Neural cell (in vitro differentiated cells): ENCODE results near the gene NXPE1. TPM values are rescaled to one million over a fixed set of nuclear protein-coding genes. Genes with fewer than 3 reads are reported as not detected.

Source experiments
- H2AFZ ChIP-seq: fragments of 200-600, 300-800 bp; sonication (generic), shearing (Covaris generic); 2 replicates; pipeline ENCODE4 v1.6.0; 2014; ENCODE audit warnings: low read depth, mild to moderate bottlenecking, antibody characterized with exemption, low read length, moderate library complexity
- H3F3A ChIP-seq: fragments of 200-600 bp; shearing (Covaris generic); 2 replicates; pipeline ENCODE4 v1.6.1; 2016; ENCODE audit warnings: mild to moderate bottlenecking, moderate library complexity, mixed read lengths, antibody characterized with exemption, low read length; ENCODE audit not compliant: insufficient read depth, poor library complexity, severe bottlenecking
- H3K27ac ChIP-seq: fragments of 200-600, 300-800 bp; sonication (generic), shearing (Covaris generic); 2 replicates; pipeline ENCODE4 v1.5.1; 2014; ENCODE audit warnings: mild to moderate bottlenecking, low read length, moderate library complexity
- H3K27me3 ChIP-seq: fragments of 300-800, 200-600 bp; sonication (generic), shearing (Covaris generic); 2 replicates; pipeline ENCODE4 v1.6.0; 2014; ENCODE audit warnings: mild to moderate bottlenecking, low read depth, low read length, moderate library complexity; ENCODE audit not compliant: insufficient read depth
- H3K36me3 ChIP-seq: fragments of 300-800, 200-600 bp; sonication (generic), shearing (Covaris generic); 2 replicates; pipeline ENCODE4 v1.5.1; 2014; ENCODE audit warnings: mild to moderate bottlenecking, antibody characterized with exemption, low read length, moderate library complexity; ENCODE audit not compliant: insufficient read depth
- H3K4me2 ChIP-seq: fragments of 300-800, 200-600 bp; sonication (generic), shearing (Covaris generic); 2 replicates; pipeline ENCODE4 v1.6.0; 2014; ENCODE audit warnings: mild to moderate bottlenecking, low read length
- H3K4me3 ChIP-seq: fragments of 300-800, 200-600 bp; sonication (generic), shearing (Covaris generic); 2 replicates; pipeline ENCODE4 v1.5.1; 2014; ENCODE audit warnings: mild to moderate bottlenecking, low read length, moderate library complexity
- H3K79me2 ChIP-seq: fragments of 200-600 bp; shearing (Covaris generic); replicated peaks from 2 replicates; pipeline ENCODE4 v1.6.0; 2014; ENCODE audit warnings: mild to moderate bottlenecking, low read length, moderate library complexity; ENCODE audit not compliant: insufficient read depth
- H3K9ac ChIP-seq: fragments of 300-800, 200-600 bp; sonication (generic), shearing (Covaris generic); 2 replicates; pipeline ENCODE4 v1.6.1; 2016; ENCODE audit warnings: mild to moderate bottlenecking, low read length, mixed read lengths
- H3K9me2 ChIP-seq: fragments of 200-600 bp; shearing (Covaris generic); 2 replicates; pipeline ENCODE4 v1.6.1; 2016; ENCODE audit warnings: mild to moderate bottlenecking, low read length, mixed read lengths; ENCODE audit not compliant: insufficient read depth
- H3K9me3 ChIP-seq: fragments of 200-600, 300-800 bp; sonication (generic), shearing (Covaris generic); 2 replicates; pipeline ENCODE4 v1.6.1; 2016; ENCODE audit warnings: mild to moderate bottlenecking, mixed run types, low read length, moderate library complexity, mixed read lengths
- H4K20me1 ChIP-seq: fragments of 200-600 bp; shearing (Covaris generic); 2 replicates; pipeline ENCODE4 v1.6.1; 2016; ENCODE audit warnings: mild to moderate bottlenecking, mixed run types; ENCODE audit not compliant: insufficient read depth
- EP300 ChIP-seq: fragments of 450-650 bp; conservative IDR thresholded peaks from 2 replicates; pipeline ENCODE4 v1.6.1; 2014; ENCODE audit warnings: antibody characterized with exemption, mild to moderate bottlenecking, moderate library complexity; ENCODE audit not compliant: poor library complexity, severe bottlenecking
- EZH2 ChIP-seq: fragments of 200-600, 300-800 bp; shearing (Covaris generic), sonication (generic); IDR thresholded peaks from 2 replicates; pipeline ENCODE4 v1.6.1; 2014; ENCODE audit warnings: antibody characterized with exemption, low read length, borderline replicate concordance, mild to moderate bottlenecking; ENCODE audit not compliant: insufficient read depth, poor library complexity, severe bottlenecking
- MXI1 ChIP-seq: fragments of 450-650 bp; conservative IDR thresholded peaks from 2 replicates; pipeline ENCODE4 v1.6.1; 2014; ENCODE audit warnings: antibody characterized with exemption, mild to moderate bottlenecking; ENCODE audit not compliant: poor library complexity, severe bottlenecking
- POLR2AphosphoS5 ChIP-seq: IDR thresholded peaks from 2 replicates; pipeline ENCODE4 v1.6.1; 2012
- RAD21 ChIP-seq: fragments of 450-650 bp; conservative IDR thresholded peaks from 2 replicates; pipeline ENCODE4 v1.6.1; 2014; ENCODE audit warnings: antibody characterized with exemption, mild to moderate bottlenecking, moderate library complexity
- SMC3 ChIP-seq: fragments of 450-650 bp; conservative IDR thresholded peaks from 2 replicates; pipeline ENCODE4 v1.6.1; 2014; ENCODE audit warnings: antibody characterized with exemption, mild to moderate bottlenecking, moderate library complexity; ENCODE audit not compliant: poor library complexity
- TAF1 ChIP-seq: IDR thresholded peaks from 2 replicates; pipeline ENCODE4 v1.6.1; 2012; ENCODE audit warnings: low read depth
- polyA plus RNA-seq: library from polyadenylated mRNA; depleted of rRNA; stranded (reverse); fragments of >200 nt; gene quantifications from 2 replicates; pipeline ENCODE4 v1.2.3, GENCODE V29; 2014
- TF ChIP-seq, protein P1 (sequence below): IDR thresholded peaks from 2 replicates; pipeline ENCODE4 v1.6.1; 2012; ENCODE audit warnings: borderline replicate concordance
- TF ChIP-seq, protein P2 (sequence below): fragments of 450-650 bp; IDR thresholded peaks from 2 replicates; pipeline ENCODE4 v1.5.1; 2014; ENCODE audit warnings: antibody characterized with exemption, mild to moderate bottlenecking, moderate library complexity; ENCODE audit not compliant: poor library complexity, severe bottlenecking

Gene NXPE1
- polyA plus RNA-seq, 1 donor from 2014 or later = not detected

DNA sequence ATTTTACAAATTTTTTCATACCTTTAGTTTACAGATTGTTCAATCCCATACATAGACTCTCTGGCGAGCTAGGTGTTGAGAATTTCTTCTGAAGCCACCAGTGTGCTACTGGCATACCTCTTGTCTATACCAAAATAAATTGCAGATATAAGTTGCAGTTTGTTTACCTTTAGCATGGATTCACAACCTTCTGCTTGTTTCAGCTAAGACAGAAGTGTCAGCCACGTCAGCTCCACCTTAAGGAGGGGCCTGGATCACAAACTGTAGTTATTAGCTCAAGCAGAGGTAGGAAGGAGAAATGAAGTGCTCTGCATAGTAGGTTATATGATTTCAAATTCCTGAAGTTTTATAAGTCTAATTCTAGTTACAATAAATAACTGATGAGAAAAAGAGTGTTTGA lies 35.9 kb upstream of the NXPE1 start, which contains the start of gene NXPE4:
Gene NXPE4 (minus strand): TSS at position 216 of the 400 bp plus-strand sequence. CDS start 1,027 bp downstream, outside the sequence.
- TF ChIP-seq MXI1 = no peak
- Histone ChIP-seq H3K4me3 (no peak within 1 kb of the TSS), H3F3A (no peaks in the 10 kb centered on the region), H2AFZ (no peak within 1 kb of the TSS), H3K4me2 (no peak within 1 kb of the TSS), H3K27me3 (no peaks in the 10 kb centered on the region), H3K27ac (no peak within 1 kb of the TSS), H3K79me2 (no peaks in the 10 kb centered on the region), H3K9me3 (no peaks in the 10 kb centered on the region), H4K20me1 (no peaks in the 10 kb centered on the region), H3K9ac (no peak within 1 kb of the TSS), H3K36me3 (no peaks in the 10 kb centered on the region), H3K9me2 (no peaks in the 10 kb centered on the region)

- Histone ChIP-seq H3K9me3 (no peaks in the 10 kb centered on the region), H4K20me1 (no peaks in the 10 kb centered on the region), H3K27ac (no peak overlapping the region), H3K9me2 (no peaks in the 10 kb centered on the region), H3K4me2 (no peak overlapping the region), H2AFZ (no peak overlapping the region), H3K4me3 (no peak overlapping the region), H3K9ac (no peak overlapping the region), H3F3A (no peaks in the 10 kb centered on the region), H3K36me3 (no peaks in the 10 kb centered on the region), H3K79me2 (no peaks in the 10 kb centered on the region), H3K27me3 (no peaks in the 10 kb centered on the region)
- no peak for TF ChIP-seq RAD21
- TF ChIP-seq TAF1 = no peak
- TF ChIP-seq, protein P1, sequence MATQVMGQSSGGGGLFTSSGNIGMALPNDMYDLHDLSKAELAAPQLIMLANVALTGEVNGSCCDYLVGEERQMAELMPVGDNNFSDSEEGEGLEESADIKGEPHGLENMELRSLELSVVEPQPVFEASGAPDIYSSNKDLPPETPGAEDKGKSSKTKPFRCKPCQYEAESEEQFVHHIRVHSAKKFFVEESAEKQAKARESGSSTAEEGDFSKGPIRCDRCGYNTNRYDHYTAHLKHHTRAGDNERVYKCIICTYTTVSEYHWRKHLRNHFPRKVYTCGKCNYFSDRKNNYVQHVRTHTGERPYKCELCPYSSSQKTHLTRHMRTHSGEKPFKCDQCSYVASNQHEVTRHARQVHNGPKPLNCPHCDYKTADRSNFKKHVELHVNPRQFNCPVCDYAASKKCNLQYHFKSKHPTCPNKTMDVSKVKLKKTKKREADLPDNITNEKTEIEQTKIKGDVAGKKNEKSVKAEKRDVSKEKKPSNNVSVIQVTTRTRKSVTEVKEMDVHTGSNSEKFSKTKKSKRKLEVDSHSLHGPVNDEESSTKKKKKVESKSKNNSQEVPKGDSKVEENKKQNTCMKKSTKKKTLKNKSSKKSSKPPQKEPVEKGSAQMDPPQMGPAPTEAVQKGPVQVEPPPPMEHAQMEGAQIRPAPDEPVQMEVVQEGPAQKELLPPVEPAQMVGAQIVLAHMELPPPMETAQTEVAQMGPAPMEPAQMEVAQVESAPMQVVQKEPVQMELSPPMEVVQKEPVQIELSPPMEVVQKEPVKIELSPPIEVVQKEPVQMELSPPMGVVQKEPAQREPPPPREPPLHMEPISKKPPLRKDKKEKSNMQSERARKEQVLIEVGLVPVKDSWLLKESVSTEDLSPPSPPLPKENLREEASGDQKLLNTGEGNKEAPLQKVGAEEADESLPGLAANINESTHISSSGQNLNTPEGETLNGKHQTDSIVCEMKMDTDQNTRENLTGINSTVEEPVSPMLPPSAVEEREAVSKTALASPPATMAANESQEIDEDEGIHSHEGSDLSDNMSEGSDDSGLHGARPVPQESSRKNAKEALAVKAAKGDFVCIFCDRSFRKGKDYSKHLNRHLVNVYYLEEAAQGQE = no peak
Measured at GRCh38 chr11:114594703-114595102, 35.0 kb upstream of the NXPE1 start.

GRCh38 chr11:114587398-114587953 lies 27.8 kb upstream of the NXPE1 start:
- Histone ChIP-seq H3K27ac (no peak overlapping the region), H3K4me3 (no peak overlapping the region)
- TF ChIP-seq POLR2AphosphoS5 = no peak
- no peak for TF ChIP-seq TAF1
- TF ChIP-seq EP300 = no peak
- TF ChIP-seq, protein P1 = no peak
- TF ChIP-seq EZH2 = no peak
- TF ChIP-seq SMC3 = no peak
- TF ChIP-seq, protein P2, sequence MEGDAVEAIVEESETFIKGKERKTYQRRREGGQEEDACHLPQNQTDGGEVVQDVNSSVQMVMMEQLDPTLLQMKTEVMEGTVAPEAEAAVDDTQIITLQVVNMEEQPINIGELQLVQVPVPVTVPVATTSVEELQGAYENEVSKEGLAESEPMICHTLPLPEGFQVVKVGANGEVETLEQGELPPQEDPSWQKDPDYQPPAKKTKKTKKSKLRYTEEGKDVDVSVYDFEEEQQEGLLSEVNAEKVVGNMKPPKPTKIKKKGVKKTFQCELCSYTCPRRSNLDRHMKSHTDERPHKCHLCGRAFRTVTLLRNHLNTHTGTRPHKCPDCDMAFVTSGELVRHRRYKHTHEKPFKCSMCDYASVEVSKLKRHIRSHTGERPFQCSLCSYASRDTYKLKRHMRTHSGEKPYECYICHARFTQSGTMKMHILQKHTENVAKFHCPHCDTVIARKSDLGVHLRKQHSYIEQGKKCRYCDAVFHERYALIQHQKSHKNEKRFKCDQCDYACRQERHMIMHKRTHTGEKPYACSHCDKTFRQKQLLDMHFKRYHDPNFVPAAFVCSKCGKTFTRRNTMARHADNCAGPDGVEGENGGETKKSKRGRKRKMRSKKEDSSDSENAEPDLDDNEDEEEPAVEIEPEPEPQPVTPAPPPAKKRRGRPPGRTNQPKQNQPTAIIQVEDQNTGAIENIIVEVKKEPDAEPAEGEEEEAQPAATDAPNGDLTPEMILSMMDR = no peak

More at GRCh38 chr11:114587398-114587953, 27.8 kb upstream of the NXPE1 start:
- Histone ChIP-seq H3K9me2 (no peaks in the 10 kb centered on the region), H3K9ac (no peak overlapping the region), H3K4me2 (no peak overlapping the region), H4K20me1 (no peaks in the 10 kb centered on the region), H3K27me3 (no peaks in the 10 kb centered on the region), H3K36me3 (no peaks in the 10 kb centered on the region), H3F3A (no peaks in the 10 kb centered on the region), H2AFZ (no peak overlapping the region), H3K79me2 (no peaks in the 10 kb centered on the region), H3K9me3 (peaks cover 8% of the 10 kb centered on the region)
